Measurements from ENCODE around the gene SLC9C2. TPM values are rescaled to one million over a fixed set of nuclear protein-coding genes. Genes with fewer than 3 reads are reported as not detected.

Gene SLC9C2
- total RNA-seq: not detected in 2 replicates

GRCh38 chr1:173603056-173603591, at the start of gene SLC9C2:
SLC9C2 (minus strand) TSS chr1:173603072; CDS start chr1:173601776, 1,296 bp downstream.

GRCh38 chr1:173635116-173635515, 32.2 kb upstream of the SLC9C2 start, which contains the start of gene TEX50:
TEX50 (plus strand) TSS chr1:173635338; CDS start chr1:173635522, 184 bp downstream.

GRCh38 chr1:173477286-173478093, 125.4 kb downstream of the SLC9C2 start, which contains the start of gene PRDX6:
PRDX6 (plus strand) TSS chr1:173477335; CDS start chr1:173477398, 63 bp downstream.

Other genes with a start within 250 kb of the SLC9C2 start
- gene PRDX6, start 125.7 kb downstream of the SLC9C2 start, total RNA-seq: 154 and 166 TPM in 2 replicates
- gene TEX50, start 32.3 kb upstream of the SLC9C2 start, total RNA-seq: not detected in 2 replicates
- gene ANKRD45, start 66.8 kb upstream of the SLC9C2 start, total RNA-seq: 0.34 and 0.79 TPM in 2 replicates
- 30.7 and 43.4 TPM in 2 replicates for gene KLHL20, start 111.9 kb upstream of the SLC9C2 start, total RNA-seq
- 5.6 and 9.8 TPM in 2 replicates for gene DARS2, start 221.6 kb upstream of the SLC9C2 start, total RNA-seq
- 3.9 and 8.4 TPM in 2 replicates for gene CENPL, start 221.8 kb upstream of the SLC9C2 start, total RNA-seq